Testis (tissue), 2 donors: ENCODE measurements around the gene CRABP2.
A peak's percentile ranks its signal among the peaks of the same experiment; 100 is the strongest.

Experiments
- CTCF ChIP-seq, 3 experiments: fragments of 450-650 bp in 2 of 3; fragments of 200-600 bp in 1 of 3; sonication (generic) in 1 of 3; IDR thresholded peaks; one replicate each; pipeline ENCODE4 v1.5.1; 2016 to 2019; ENCODE audit warnings: antibody characterized with exemption in 3 of 3, mild to moderate bottlenecking in 2 of 3, moderate library complexity in 1 of 3
- POLR2A ChIP-seq: fragments of 450-650 bp; IDR thresholded peaks from one replicate; pipeline ENCODE4 v1.6.1; 2017; ENCODE audit warnings: antibody characterized with exemption, mild to moderate bottlenecking, moderate library complexity

DNA sequence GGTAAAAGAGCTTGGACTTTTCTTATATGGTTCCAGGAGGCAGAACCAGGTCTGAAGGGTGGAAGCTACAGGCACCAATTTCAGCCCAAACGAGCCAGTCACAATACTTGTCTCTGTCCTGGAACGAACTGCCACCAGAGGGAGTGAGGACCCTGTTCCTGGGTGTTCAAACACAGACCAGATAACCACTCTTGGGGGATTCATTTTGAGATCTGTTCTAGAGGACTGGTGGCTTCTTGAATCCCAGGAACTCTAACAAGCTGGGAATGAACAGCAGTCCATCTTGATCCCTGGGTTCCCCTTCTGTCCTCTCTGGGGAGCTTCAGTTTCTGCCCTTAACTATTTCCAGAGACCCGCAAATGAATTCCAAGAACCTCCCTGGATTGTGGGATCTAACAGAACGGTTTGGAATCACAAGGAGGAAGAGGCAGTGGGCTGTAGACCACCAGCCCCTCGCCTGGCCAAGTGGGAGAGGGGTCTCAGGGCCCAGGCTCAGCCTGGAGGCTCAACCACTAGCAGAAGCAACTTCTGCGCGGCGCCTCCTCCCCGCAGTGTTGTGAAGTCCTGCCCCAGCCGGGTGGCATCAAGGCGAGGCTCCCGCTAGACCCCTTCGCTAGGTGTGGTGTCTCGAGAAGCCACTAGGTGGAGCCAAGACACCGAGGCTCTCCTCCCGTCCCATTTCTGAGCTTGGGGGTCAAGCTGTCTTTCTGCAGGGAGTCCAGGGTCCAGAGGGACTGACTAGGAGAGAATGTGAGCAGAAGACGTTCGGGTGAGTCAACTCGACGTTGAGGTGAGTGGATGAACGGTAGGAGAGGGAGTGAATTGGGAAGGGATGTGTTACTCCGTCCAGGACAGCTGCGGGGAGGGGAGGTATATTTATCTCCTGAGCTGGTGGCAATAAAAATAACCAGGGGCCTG is 16.1 kb downstream of the CRABP2 start:
- TF ChIP-seq CTCF (IDR thresholded peaks at IDR 0.05) (peak; percentile 71 to 89 (median 83)), POLR2A (no peak)
